CD4-positive, alpha-beta T cell (primary cell): Measurements from ENCODE around the gene CFAP99. TPM values are rescaled to one million over a fixed set of nuclear protein-coding genes. Genes with fewer than 3 reads are reported as not detected.
A peak's percentile ranks its signal among the peaks of the same experiment; 100 is the strongest.

Source experiments
- ATAC-seq: fragments of 200-7000 bp; cut with Tn5 transposase; one replicate; pipeline ENCODE4 v1.10.0; 2022; ENCODE audit warnings: mild to moderate bottlenecking; ENCODE audit not compliant: poor library complexity
- CTCF ChIA-PET: fragments of 350-600 bp; sonication (Branson Sonifier 250); formaldehyde crosslinking; loops from one replicate; lab custom pipeline; 2021; ENCODE audit warnings: antibody characterized with exemption, inconsistent platforms; lab: Charles Lee
- POLR2A ChIA-PET: fragments of 350-600 bp; sonication (Branson Sonifier 250); formaldehyde crosslinking; loops from one replicate; lab custom pipeline; 2021; ENCODE audit warnings: antibody characterized with exemption, inconsistent platforms; lab: Charles Lee
- DNase-seq, 14 experiments: peaks; one replicate each; pipeline ENCODE4 v3.0.0-alpha.2; 2013 to 2020; ENCODE audit warnings: mixed read lengths in 2 of 14
- H3K27ac ChIP-seq, 2 donors: one replicate each; pipeline versions ENCODE4 v1.5.1 to v1.7.0; 2013; ENCODE audit warnings: low read length in 2 of 2, low read depth in 1 of 2, mild to moderate bottlenecking in 1 of 2
- H3K27me3 ChIP-seq, 2 experiments: 1 replicate in 1 of 2; 2 replicates in 1 of 2; pipeline versions ENCODE4 v1.6.1 to v1.7.0; 2013; ENCODE audit warnings: low read length in 2 of 2, control low read depth in 1 of 2, mild to moderate bottlenecking in 1 of 2, moderate library complexity in 1 of 2; ENCODE audit not compliant: insufficient read depth in 2 of 2, control insufficient read depth in 1 of 2
- H3K36me3 ChIP-seq: one replicate; pipeline ENCODE4 v1.6.1; 2013; ENCODE audit warnings: low read length, control low read depth; ENCODE audit not compliant: insufficient read depth
- H3K4me1 ChIP-seq: one replicate; pipeline ENCODE4 v1.6.1; 2013; ENCODE audit warnings: low read length, control low read depth; ENCODE audit not compliant: insufficient read depth
- H3K4me3 ChIP-seq: one replicate; pipeline ENCODE4 v1.5.1; 2013; ENCODE audit warnings: mild to moderate bottlenecking, low read length, moderate library complexity
- H3K9me3 ChIP-seq, 2 experiments: 1 replicate in 1 of 2; 2 replicates in 1 of 2; pipeline versions ENCODE4 v1.6.1 to v1.7.0; 2013; ENCODE audit warnings: low read length in 2 of 2, mild to moderate bottlenecking in 2 of 2, control low read depth in 1 of 2, moderate library complexity in 1 of 2; ENCODE audit not compliant: control insufficient read depth in 1 of 2, insufficient read depth in 1 of 2
- H3K27ac Mint-ChIP-seq: one replicate; pipeline ENCODE4 v1.8.0; 2020; ENCODE audit warnings: mixed read lengths
- H3K27me3 Mint-ChIP-seq: one replicate; pipeline ENCODE4 v1.8.0; 2021; ENCODE audit warnings: mixed read lengths
- H3K36me3 Mint-ChIP-seq: one replicate; pipeline ENCODE4 v1.8.0; 2021; ENCODE audit warnings: low read depth, mixed read lengths
- H3K4me1 Mint-ChIP-seq: one replicate; pipeline ENCODE4 v1.8.0; 2021; ENCODE audit warnings: low read depth, mixed read lengths
- H3K4me3 Mint-ChIP-seq: one replicate; pipeline ENCODE4 v1.8.0; 2020; ENCODE audit warnings: mild to moderate bottlenecking, mixed read lengths
- H3K9me3 Mint-ChIP-seq: one replicate; pipeline ENCODE4 v1.8.0; 2020; ENCODE audit warnings: mixed read lengths
- intact Hi-C, 2 experiments: fragments of 100-400 bp; cut with DNase I in 1 of 2; cut with micrococcal nuclease in 1 of 2; formaldehyde crosslinking; loops; one replicate each; pipeline versions ENCODE4 v1.15.1 to v1.9.0; 2023 to 2025; cut with DNase I, micrococcal nuclease
- total RNA-seq, 174 experiments: library from RNA in 2 of 174; stranded (reverse) in 2 of 174; gene quantifications; one replicate each; pipeline ENCODE4 v1.2.3 and lab custom pipeline; 2021 to 2026
- TF ChIP-seq, protein P1 (sequence below): fragments of 200-600 bp; IDR thresholded peaks from one replicate; pipeline ENCODE4 v1.8.0; 2022; ENCODE audit warnings: antibody characterized with exemption, mild to moderate bottlenecking

CFAP99 gene
- total RNA-seq, 2 experiments from 2014 or later, result 0.17 TPM; not detected in 1

GRCh38 chr4:2461246-2461960, 42.6 kb downstream of the CFAP99 start:
- Histone ChIP-seq H3K27ac (no peak overlapping the region), H3K27me3 (peaks cover 0 to 5% of the 10 kb centered on the region in 2 experiments), H3K4me1 (peaks cover 15% of the 10 kb centered on the region), H3K36me3 (no peaks in the 10 kb centered on the region), H3K4me3 (no peak overlapping the region), H3K9me3 (no peaks in the 10 kb centered on the region)
- ChIA-PET CTCF (interaction anchor here (1.2 to 1.9 kb wide), 4 partner anchors 20 to 241 kb away, joined by 4 to 9 read pairs (median 8); partner anchors contain the start of gene CFAP99), POLR2A (interaction anchor here (1.1 kb wide), 1 partner anchor 199 kb away, joined by 3 read pairs; the partner anchor contains the start of gene MXD4)
- no peak for ATAC-seq
- DNase-seq, result no peak
- peaks cover 6% of the 10 kb centered on the region for H3K4me1 Mint-ChIP-seq
- no peak overlapping the region for H3K27ac Mint-ChIP-seq
- no peaks in the 10 kb centered on the region for H3K9me3 Mint-ChIP-seq
- H3K36me3 Mint-ChIP-seq, result no peaks in the 10 kb centered on the region
- peak overlapping the region; percentile 85 for H3K4me3 Mint-ChIP-seq
- intact Hi-C loops, result loop anchor here in 1 of 2 experiments (5.0 to 10.0 kb wide), 2 partner anchors 179 to 747 kb away; partner anchors contain the start of gene SLBP
- TF ChIP-seq, protein P1, sequence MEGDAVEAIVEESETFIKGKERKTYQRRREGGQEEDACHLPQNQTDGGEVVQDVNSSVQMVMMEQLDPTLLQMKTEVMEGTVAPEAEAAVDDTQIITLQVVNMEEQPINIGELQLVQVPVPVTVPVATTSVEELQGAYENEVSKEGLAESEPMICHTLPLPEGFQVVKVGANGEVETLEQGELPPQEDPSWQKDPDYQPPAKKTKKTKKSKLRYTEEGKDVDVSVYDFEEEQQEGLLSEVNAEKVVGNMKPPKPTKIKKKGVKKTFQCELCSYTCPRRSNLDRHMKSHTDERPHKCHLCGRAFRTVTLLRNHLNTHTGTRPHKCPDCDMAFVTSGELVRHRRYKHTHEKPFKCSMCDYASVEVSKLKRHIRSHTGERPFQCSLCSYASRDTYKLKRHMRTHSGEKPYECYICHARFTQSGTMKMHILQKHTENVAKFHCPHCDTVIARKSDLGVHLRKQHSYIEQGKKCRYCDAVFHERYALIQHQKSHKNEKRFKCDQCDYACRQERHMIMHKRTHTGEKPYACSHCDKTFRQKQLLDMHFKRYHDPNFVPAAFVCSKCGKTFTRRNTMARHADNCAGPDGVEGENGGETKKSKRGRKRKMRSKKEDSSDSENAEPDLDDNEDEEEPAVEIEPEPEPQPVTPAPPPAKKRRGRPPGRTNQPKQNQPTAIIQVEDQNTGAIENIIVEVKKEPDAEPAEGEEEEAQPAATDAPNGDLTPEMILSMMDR, result no peak
- no peaks in the 10 kb centered on the region for H3K27me3 Mint-ChIP-seq

DNA sequence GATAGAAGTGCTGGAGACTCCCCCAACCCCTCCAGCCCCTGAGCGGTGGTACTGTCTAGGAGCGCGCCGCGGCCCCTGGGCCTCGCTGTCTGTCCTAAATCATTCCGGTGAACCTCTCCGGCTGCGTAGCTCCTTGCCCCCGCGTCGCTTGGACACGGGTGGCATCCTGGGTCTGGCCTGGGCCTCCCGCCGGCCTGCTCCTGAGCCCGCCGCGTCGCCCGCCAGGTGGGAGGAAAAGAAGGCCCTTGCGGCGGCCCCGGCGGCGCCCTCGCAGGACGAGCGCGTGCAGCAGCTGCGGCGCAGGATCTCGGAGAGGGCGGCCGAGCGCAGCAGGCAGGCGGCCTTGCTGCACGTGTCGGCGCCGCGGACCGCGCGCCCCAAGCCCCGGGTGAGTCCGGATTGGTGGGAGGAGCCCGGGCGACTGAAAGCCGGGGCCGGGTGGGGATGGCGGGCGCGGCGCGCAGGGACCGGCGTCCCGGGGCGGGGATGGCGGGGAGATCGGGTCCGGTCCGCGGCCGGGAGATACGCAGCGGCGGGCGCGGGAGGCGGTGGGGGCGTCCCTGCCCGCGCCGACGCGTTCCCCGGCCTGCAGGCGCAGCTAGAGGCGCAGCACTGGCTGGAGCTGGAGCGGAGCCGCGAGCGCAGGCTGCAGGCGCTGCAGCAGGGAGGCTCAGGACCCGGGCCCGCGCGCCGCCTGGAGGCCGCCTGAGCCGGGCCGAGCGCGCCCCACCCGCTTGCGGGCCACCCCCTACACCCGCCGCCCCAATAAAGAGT, 43.6 kb downstream of the CFAP99 start:
- Mint-ChIP-seq H3K36me3 (no peaks in the 10 kb centered on the region), H3K4me1 (peaks cover 12% of the 10 kb centered on the region), H3K27ac (no peak overlapping the region), H3K27me3 (no peaks in the 10 kb centered on the region), H3K4me3 (peak overlapping the region; percentile 85), H3K9me3 (no peaks in the 10 kb centered on the region)
- DNase-seq, result peak; percentile 40 to 89 (median 60)
- Histone ChIP-seq H3K27ac (no peak overlapping the region), H3K9me3 (no peaks in the 10 kb centered on the region), H3K36me3 (no peaks in the 10 kb centered on the region), H3K4me3 (no peak overlapping the region), H3K4me1 (peaks cover 18% of the 10 kb centered on the region), H3K27me3 (peaks cover 0 to 5% of the 10 kb centered on the region in 2 experiments)
- TF ChIP-seq, protein P1, result peak; percentile 46
- peak; percentile 98 for ATAC-seq
- ChIA-PET POLR2A (interaction anchor here (0.6 to 1.1 kb wide), 5 partner anchors 43 to 243 kb away, joined by 3 to 5 read pairs (median 3); partner anchors contain the start of genes CFAP99 and MXD4), CTCF (interaction anchor here (0.6 to 1.9 kb wide), 8 partner anchors 10 to 242 kb away, joined by 3 to 9 read pairs (median 4); partner anchors contain the start of gene CFAP99)
- intact Hi-C loops, result loop anchor here in 1 of 2 experiments (2.0 to 10.0 kb wide), 4 partner anchors 42 to 748 kb away; partner anchors contain the start of gene SLBP
